ENCODE measurements around the gene DLG2.

DLG2 gene

DNA sequence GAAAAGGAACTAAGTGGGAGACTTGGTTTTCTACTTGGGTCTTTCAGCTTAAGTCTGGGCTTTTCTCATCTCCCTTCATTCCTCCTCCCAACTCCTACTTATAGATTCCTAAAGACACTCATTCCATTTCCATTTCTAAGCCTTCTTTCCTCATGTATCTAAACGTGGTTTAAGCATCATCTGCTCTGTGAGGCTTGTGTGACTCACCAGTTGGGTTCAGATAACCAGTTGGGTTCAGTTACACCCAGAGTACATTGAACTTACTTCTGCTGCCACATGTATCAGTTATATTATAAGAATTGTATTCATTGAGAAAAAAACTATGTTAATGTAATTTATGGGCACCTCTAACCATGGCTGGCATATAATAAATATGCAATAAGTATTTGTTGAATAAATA lies 1509.8 kb downstream of the DLG2 start:
- no peaks in the 10 kb centered on the region for H3K27me3 ChIP-seq (ENCODE audit: insufficient read depth, poor library complexity, severe bottlenecking)
- no peak for DNase-seq (ENCODE audit: low read depth in 1 of 2, low spot score in 1 of 2)
- no peak overlapping the region for H3K27ac ChIP-seq (replicated peaks)
- H3K4me3 ChIP-seq (replicated peaks; ENCODE audit: insufficient read depth, low read length), result no peak overlapping the region
- no peak for TF ChIP-seq SPI1 (IDR thresholded peaks at IDR 0.05; ENCODE audit: borderline replicate concordance, low read depth)

DNA sequence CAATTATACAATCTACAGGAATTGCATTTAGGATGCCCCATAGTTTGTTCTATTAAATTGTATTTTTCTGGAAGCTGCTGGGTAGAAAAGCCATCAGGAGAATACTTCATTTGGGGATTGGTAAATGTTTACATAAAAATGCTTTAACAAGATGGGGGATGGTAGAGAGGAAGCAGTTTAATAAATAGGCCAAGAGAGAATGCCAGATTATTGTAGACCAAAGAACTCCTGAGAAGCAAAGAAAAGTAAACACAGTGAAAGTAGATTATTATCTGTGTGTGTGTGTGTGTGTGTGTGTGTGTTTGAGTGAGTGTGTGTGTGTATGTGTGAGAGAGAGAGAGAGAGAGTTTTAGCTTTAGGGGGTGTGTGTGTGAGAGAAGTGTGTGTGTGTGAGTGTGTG lies 1520.6 kb downstream of the DLG2 start:
- Histone ChIP-seq H3K27ac (replicated peaks) (no peak overlapping the region), H3K27me3 (ENCODE audit: insufficient read depth, poor library complexity, severe bottlenecking) (no peaks in the 10 kb centered on the region), H3K4me3 (replicated peaks; ENCODE audit: insufficient read depth, low read length) (no peak overlapping the region)
- DNase-seq (ENCODE audit: low read depth in 1 of 2, low spot score in 1 of 2), result no peak
- TF ChIP-seq POLR2AphosphoS5 (IDR thresholded peaks at IDR 0.05; ENCODE audit: low read depth), result no peak
- TF ChIP-seq, protein P1, sequence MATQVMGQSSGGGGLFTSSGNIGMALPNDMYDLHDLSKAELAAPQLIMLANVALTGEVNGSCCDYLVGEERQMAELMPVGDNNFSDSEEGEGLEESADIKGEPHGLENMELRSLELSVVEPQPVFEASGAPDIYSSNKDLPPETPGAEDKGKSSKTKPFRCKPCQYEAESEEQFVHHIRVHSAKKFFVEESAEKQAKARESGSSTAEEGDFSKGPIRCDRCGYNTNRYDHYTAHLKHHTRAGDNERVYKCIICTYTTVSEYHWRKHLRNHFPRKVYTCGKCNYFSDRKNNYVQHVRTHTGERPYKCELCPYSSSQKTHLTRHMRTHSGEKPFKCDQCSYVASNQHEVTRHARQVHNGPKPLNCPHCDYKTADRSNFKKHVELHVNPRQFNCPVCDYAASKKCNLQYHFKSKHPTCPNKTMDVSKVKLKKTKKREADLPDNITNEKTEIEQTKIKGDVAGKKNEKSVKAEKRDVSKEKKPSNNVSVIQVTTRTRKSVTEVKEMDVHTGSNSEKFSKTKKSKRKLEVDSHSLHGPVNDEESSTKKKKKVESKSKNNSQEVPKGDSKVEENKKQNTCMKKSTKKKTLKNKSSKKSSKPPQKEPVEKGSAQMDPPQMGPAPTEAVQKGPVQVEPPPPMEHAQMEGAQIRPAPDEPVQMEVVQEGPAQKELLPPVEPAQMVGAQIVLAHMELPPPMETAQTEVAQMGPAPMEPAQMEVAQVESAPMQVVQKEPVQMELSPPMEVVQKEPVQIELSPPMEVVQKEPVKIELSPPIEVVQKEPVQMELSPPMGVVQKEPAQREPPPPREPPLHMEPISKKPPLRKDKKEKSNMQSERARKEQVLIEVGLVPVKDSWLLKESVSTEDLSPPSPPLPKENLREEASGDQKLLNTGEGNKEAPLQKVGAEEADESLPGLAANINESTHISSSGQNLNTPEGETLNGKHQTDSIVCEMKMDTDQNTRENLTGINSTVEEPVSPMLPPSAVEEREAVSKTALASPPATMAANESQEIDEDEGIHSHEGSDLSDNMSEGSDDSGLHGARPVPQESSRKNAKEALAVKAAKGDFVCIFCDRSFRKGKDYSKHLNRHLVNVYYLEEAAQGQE (IDR thresholded peaks at IDR 0.05; ENCODE audit: insufficient replicate concordance, low read depth), result no peak
- TF ChIP-seq, protein P2, sequence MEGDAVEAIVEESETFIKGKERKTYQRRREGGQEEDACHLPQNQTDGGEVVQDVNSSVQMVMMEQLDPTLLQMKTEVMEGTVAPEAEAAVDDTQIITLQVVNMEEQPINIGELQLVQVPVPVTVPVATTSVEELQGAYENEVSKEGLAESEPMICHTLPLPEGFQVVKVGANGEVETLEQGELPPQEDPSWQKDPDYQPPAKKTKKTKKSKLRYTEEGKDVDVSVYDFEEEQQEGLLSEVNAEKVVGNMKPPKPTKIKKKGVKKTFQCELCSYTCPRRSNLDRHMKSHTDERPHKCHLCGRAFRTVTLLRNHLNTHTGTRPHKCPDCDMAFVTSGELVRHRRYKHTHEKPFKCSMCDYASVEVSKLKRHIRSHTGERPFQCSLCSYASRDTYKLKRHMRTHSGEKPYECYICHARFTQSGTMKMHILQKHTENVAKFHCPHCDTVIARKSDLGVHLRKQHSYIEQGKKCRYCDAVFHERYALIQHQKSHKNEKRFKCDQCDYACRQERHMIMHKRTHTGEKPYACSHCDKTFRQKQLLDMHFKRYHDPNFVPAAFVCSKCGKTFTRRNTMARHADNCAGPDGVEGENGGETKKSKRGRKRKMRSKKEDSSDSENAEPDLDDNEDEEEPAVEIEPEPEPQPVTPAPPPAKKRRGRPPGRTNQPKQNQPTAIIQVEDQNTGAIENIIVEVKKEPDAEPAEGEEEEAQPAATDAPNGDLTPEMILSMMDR (IDR thresholded peaks at IDR 0.05; ENCODE audit: insufficient read depth, low read length), result no peak

DNA sequence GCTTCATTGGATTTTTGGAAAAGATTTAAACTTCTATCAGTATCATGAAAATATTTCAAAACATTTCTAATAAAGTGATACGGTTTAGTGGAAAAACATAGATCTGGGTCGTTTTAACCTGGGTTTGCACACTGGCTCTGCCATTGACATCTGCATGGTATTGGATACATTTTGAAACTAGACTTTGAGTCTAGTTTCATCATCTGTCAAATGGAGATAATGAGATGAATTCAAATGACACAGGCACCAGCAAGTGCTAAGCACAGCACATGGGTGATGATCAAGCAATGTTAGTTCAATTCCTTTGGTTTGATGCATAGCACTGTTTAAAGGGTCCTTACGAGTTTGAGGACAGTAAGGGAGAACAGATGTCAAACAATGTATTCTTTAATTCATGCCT lies 1522.0 kb downstream of the DLG2 start:
- no peak overlapping the region for H3K27ac ChIP-seq (replicated peaks)
- no peak for DNase-seq (ENCODE audit: low read depth in 1 of 2, low spot score in 1 of 2)
- H3K4me3 ChIP-seq (replicated peaks; ENCODE audit: insufficient read depth, low read length), result no peak overlapping the region
- H3K27me3 ChIP-seq (ENCODE audit: insufficient read depth, poor library complexity, severe bottlenecking), result no peaks in the 10 kb centered on the region
- TF ChIP-seq GABPA (IDR thresholded peaks at IDR 0.05; ENCODE audit: low read depth), result no peak
- TF ChIP-seq, protein P1 (IDR thresholded peaks at IDR 0.05; ENCODE audit: insufficient replicate concordance, low read depth), result no peak

DNA sequence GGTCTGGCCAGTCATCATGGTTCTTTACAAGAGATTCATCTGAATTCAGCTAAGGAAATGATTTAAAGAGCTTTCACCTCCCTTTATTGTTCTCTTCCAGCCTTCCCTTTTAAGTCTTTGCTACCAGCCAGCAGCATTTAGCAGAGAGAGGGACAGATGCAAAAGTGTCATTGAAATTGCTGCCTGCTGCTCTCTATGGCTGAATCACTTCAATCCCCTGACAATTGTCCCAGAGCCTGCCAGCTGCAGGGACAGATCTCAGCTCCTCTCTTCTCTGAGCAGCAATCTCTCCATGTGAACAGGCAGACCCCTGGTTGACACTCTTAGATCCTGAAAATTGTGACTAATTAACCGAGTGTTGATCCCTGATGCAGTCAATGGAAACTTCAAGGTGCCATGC lies 1524.0 kb downstream of the DLG2 start:
- no peak for DNase-seq (ENCODE audit: low read depth in 1 of 2, low spot score in 1 of 2)
- TF ChIP-seq POLR2AphosphoS5 (IDR thresholded peaks at IDR 0.05; ENCODE audit: low read depth) (no peak), GABPA (IDR thresholded peaks at IDR 0.05; ENCODE audit: low read depth) (no peak), SPI1 (IDR thresholded peaks at IDR 0.05; ENCODE audit: borderline replicate concordance, low read depth) (no peak)
- TF ChIP-seq, protein P1 (IDR thresholded peaks at IDR 0.05; ENCODE audit: insufficient replicate concordance, low read depth), result no peak
- TF ChIP-seq, protein P2 (IDR thresholded peaks at IDR 0.05; ENCODE audit: insufficient read depth, low read length), result no peak

More for the DNA sequence above, 1524.0 kb downstream of the DLG2 start:
- no peak overlapping the region for H3K27ac ChIP-seq (replicated peaks)
- no peaks in the 10 kb centered on the region for H3K27me3 ChIP-seq (ENCODE audit: insufficient read depth, poor library complexity, severe bottlenecking)
- H3K4me3 ChIP-seq (replicated peaks; ENCODE audit: insufficient read depth, low read length), result no peak overlapping the region
